ENCODE results near the gene LRRC28.
"Not testable (repeated sequence)": the region's sequence is repeated elsewhere in the genome, so short reads cannot be mapped to it uniquely, and the experiment has no call there.

Gene LRRC28

DNA sequence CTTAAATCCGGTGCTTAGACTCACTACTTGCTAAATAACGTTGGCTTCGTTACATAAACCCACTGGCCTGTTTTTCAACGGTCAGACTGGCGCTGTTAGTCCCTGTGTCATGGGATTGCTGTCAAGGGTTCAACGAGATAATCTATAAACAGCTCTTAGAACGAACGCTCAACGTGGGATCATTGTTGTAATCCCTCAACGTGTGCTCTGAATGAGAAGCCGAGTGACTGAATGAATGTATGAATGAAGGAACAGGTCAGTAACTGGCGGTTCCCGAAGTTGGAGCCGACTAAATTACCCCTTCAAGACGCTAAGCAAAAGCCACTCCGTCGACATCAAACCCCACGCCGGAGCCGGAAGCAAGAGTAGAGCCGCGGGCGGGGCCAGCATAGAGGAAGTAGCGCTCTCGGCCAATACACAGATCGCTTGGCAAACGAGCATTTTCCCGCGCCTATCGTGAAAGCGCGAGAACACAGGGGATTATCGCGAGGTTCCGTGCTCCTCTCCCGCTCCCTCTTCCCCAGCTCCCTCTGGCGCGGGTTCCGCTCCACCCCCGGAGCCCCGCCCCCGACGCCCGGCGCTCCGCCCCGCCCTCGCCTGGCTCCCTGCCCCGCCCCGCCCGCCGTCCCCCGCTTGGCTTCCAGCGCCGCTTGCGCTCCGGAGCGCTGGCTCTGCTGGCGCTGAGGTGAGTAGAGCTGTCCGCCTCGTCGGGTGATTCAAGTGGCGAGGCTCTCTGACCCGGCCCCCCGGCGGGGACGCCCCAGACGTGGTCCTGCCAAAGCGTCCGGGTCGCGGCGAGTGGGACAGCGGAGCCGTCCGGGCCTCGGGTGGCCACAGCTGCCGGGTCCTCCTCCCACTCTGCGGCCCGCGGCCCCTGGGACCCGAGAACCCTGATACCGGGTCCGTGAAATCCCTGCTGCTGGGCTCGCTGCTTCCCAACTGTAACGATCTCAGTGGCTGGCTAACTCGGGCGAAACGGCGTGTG lies at the start of gene LRRC28:
TSS of gene LRRC28 (plus strand) at position 625 of the 985 bp plus-strand sequence. CDS start 4,477 bp downstream, outside the sequence.
- DNase-seq, result peak; percentile 99

DNA sequence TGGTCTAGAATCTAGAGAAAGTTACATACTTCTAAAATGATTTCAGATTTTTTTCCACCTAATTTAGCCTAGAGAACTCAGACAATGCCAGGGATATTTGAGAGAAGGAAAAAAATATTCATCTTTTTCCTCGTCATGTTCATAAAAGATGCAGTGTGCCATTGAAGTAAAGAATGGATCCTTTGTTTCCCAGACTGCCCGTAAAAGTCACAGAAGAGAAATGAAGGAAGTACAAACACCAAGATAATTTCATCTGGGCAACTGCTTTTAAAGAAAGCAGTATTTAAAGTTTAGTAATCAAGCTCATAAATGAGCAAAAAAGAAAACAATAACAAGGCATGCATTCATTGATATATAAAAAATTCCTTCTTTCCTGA lies 49.1 kb upstream of the LRRC28 start:
- no peak for DNase-seq

DNA sequence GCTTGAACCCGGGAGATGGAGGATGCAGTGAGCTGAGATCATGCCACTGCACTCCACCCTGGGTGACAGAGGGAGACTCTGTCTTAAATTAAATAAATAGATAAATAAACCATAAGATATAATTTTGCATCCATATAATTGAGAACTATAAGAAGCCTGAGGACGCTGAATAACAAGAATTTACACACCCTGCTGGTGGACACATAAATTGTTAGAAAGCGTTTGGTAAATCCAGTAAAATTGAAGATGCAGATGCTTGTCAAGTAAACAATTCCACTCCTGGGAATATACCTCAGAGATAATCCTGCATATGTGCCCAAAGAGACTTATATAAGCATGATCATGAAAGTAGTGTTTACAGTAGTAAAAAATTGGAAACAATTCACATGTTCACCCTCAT lies 43.6 kb upstream of the LRRC28 start:
- DNase-seq, result no peak

DNA sequence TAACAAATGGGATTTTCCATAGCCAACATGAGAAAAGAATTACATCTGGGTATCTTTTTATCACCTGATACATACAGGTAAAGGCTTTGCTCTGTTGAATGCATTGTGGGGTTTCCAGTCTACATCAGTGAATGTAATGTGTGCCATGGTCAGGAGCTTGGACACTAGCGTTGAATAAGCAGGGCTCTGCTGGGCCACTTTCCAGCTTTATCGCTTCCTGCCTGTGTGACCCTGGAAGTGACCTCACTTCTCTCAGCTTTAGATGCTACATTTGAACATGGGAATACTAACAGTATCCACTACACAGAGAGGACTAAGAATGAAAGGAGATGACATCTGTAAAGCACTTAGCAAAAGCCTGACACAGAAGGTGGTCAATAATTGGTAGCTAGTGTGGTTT lies 42.0 kb upstream of the LRRC28 start:
- no peak for DNase-seq

DNA sequence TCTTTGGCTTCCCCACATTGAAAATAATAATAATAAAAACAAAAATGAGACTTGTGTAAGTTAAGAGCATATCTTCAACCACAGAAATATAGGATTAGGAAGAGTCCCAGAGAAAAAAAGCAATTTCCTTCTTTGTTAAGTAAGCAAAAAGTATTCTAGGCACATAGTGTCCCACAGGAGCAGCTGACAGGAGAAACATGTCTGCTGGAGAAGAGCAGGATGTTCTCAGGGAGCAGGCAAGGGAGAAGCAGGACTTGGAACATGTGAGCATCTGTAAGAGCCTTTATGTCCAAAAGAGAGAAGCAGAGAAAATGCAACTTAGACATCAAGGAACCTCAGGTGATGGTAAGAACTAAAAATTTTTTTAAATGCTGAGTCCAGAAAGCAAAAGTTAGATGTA lies 40.9 kb upstream of the LRRC28 start:
- no peak for DNase-seq

DNA sequence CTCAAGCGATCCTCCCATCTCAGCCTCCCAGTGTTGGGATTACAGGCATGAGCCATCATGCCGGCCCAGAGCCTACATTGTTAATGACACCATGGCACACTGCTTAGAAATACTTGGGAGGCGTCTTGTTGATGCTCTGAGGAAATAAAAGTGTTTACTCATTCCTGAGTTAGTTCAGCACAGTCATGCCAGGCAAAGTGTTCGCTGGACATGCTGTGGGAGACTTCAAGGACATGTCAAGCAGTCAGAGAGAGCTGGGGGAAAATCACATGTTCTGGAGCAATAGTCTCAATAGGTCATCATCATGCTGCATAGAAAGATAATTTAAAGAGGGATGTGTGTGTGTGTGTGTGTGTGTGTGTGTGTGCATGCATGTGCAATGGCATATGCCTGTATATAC lies 39.4 kb upstream of the LRRC28 start:
- no peak for DNase-seq

DNA sequence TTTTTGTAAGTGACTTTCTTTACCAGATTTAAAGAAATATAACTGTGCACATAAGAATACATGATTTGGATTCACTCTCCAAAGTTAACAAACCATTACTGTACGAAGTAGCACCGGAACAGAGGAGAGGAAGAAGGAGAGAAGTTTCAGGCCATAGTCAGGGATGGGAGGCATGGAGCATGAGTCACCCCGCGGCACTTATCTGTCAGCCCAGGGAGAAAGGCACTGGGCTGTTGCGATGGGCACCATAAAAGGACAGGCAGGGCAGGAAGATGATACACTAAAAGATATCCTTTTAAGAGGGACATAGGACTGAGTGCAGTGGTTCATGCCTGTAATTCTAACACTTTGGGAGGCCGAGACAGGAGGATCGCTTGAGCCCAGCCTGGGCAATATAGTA lies 38.9 kb upstream of the LRRC28 start:
- no peak for DNase-seq

DNA sequence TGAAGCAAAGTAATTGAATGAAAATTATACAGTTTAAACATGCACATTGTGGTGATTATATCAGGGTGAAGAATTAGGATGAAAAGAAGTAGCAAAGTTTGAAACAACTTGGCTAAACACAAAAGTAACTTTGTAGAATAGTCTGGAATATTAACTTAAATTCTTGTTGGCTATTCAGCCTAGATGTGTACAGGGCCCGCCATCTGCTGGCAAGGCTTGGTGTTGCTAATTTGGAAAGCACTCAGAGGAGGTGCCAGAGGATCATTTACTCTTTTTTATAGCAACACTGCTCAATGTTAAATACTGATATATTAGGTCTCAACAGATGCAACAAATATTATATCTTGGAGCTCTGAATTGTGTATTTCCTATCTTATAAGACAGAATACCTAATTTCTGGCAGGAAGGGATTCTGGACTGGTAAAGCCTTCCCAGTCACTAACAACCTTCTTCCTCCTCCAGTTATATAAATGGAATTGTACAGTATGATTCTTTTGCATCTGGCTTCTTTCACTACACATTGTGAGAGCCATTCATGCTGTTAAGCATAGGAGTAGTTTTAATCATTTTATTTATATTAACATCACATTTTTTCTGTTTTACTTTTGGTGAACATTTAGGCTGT lies 38.0 kb upstream of the LRRC28 start:
- peak; percentile 64 for DNase-seq

DNA sequence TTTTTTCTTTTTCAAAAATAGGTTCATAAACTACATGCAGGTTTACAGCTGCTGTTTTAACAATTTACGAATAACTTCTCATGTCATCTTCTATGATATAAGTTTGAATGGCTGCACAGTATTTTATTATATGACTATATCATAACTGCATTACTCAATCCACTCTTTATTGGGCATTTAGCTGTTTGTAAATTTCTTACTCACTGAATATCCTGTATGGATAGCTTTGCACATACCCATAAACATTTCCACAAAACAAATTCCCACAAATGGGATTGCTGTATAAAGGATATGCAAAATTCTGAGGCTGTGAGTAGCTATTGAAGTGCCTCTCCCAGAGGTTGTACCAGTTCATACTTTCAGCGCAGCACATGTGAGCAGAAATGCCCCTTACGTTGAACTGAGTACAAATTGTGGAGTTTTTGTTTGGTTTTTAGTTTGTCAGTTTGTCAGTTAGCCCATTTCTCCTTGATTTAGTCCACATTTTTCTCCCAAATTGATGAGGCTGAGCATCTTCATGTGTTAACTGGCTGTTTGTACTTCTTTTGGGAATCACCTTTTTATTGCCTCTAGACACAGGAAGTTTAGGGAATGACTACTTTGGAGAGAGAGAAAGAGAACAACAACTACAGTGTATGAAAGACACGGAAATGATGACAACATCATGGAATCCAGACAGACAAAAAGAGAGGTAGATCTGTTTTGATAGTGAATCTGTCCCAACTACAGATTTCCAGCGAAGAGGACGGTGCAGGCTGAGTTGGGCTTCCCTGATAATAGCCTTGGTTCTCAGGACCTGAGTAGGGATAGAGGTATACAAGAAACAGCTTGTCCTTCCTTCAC lies 26.7 kb upstream of the LRRC28 start:
- DNase-seq, result no peak

DNA sequence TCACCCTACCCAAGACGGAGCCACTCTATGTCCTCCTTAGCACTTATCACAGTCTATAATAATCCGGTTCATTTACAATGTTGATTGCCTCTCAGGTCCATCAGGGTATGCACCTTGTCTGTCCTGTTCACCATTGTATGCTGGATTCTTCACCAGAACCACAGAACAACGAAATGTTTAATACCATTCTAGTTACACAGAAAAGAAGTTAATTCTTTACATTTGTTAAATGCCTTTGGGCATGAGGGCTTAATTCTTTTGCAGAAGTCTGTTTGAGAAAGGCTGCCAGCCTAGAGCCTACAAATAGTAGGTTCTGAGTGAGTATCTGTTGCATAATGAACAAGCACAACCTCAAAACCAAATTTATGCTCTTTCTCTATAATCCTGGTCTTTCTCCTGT lies 24.5 kb upstream of the LRRC28 start:
- no peak for DNase-seq

DNA sequence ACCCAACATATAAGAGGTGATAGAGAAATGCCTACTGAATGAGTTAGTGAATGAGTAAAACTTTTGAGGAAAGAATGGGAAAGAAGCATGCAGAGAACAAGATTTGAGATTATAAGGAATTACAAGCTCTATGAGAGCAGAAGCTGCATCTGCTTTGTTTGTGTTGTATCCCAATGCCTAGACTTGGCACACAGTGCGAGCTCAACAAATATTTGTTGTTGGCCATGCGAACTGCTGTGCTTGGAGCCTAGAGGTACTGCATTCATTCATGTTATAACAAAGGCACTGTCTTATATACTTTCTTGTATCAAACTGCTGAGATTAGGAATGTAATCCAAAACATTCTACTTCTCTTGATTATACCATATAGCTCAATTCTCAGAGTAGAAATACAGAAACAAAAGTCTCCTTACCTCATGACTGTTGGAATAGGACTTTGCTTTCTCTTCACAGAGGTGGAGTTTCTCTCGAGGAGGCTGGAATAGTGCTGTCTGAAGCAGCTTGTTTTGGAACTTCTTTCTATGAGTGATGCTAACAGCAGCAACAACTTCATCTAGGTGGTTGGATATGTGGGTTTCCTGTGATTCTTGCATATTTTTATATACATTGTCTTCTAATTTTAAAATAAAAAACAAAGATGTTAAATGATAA lies 23.0 kb upstream of the LRRC28 start:
- no peak for DNase-seq

DNA sequence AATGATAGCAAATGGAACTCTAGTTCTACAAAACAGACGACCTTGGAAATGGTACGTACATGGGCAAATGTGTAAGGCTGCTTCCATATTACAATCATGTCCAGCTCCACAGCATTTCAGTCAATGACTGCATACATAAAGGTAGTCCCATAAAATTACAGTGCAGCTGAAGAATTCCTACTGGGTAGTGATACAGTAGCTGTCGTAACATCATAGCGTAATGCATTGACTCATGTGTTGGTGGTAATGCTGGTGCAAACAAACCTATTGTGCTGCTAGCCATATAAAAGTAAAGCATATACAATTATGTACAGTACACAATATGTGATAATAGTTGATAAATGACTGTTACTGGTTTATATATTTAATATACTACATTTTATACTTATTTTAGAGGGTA lies 20.4 kb upstream of the LRRC28 start:
- DNase-seq, result no peak

DNA sequence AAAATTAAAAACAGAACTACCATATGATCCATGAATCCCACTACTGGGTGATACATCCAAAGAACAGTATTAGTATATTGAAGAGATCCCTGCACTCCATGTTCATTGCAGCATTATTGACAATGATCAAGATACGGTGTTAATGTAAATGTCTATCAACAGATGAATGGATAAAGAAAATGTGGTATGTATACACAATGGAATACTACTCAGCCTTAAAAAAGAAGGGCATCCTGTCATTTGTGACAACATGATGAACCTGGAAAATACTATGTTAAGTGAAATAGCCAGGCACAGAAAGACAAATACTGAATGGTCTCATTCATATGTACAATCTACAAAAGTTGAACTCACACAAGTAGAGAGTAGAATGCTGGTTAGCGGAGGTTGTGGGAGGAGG lies 18.5 kb upstream of the LRRC28 start:
- no peak for DNase-seq

DNA sequence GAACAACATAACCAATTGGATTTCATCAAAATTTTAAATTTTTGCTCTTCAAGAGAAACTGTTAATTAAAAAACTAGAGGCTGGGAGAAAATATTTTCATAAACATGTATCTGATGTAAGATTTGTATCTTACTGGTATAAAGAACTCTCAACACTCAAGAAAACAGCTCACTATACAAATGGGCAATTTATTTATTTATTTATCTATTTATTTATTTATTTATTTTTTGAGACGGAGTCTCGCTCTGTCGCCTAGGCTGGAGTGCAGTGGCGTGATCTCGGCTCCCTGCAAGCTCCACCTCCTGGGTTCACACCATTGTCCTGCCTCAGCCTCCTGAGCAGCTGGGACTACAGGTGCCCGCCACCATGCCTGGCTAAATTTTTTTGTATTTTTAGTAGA lies 17.1 kb upstream of the LRRC28 start:
- not testable (repeated sequence) for DNase-seq

DNA sequence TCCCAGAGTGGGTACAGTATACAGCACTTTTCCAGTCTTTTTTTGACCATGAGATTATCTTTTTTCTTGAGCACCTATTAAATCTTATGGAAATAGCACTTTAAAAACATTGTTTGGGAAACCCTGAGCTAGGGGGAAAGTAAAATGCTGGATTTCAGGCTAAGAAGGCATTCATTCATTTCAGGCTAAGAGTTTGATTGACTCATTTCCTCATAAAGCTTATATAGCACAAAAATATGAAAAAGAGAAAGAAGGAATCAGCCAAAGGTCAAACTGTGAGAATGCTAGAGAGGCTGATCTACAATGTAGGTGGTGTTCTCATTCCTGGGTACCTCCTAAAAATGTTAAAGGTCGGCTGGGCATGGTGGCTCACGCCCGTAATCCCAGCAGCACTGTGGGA lies 12.4 kb upstream of the LRRC28 start:
- no peak for DNase-seq

DNA sequence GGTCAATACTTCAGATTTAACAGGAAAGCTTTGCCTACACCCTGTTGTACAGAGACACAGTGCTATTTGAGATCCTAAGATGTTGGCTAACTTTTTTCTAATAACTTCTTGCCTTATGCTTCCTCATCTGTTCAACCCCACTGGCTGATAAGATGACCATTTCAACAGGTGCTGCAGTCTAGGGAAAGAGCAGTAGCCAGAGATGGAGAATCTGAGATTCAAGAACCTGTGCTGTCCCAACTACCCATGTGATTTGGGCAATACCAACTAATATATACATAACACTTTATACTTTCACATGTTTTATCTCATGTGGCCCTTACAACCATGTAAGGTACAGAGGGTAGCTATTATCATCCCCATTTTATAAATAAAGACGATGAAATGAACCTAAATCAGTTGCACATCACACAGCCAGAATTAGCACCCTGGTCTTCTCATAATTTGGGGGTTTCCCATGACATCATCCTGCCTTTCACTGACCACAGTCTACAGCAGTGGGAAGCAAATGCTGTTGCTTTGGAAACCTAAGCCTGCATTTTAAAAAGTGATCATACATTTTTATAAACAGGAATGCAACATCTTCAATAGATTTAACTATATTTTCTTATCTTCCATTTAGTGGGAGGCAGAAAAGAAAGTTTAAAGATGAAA lies 11.6 kb upstream of the LRRC28 start:
- DNase-seq, result no peak

DNA sequence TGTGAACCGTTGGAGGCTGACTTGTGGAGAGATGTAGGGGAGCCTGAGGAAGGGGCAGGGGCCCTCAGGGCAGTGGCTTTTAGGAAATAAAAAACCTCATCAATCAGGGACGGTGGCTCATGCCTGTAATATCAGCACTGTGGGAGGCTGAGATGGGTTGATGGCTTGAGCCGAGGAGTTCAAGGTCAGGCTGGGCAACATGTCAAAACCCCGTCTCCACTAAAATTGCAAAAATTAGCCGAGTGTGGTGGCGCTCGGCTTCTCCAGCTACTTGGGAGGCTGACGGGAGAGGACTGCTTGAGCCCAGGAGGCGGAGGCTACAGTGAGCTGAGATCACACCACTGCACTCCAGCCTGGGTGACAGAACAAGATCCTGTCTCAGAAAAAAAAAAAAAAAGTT lies 9.5 kb upstream of the LRRC28 start:
- no peak for DNase-seq

DNA sequence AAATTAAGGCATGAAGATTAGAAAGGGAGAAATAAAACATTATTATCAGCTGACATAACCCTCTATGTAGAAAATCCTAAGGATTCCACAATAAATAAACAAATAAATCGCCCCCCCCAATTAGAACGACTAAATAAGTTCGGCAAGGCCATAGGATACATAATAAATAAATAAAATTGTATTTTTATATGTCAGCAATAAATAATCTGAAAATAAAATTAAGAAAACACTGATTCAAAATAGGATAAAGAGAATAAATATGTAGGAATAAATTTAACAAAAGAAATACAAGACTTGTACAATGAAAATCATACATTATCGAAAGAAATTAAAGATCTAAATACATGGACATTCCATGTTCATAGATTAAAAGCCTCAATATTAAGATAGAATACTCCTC lies 7.0 kb upstream of the LRRC28 start:
- no peak for DNase-seq

DNA sequence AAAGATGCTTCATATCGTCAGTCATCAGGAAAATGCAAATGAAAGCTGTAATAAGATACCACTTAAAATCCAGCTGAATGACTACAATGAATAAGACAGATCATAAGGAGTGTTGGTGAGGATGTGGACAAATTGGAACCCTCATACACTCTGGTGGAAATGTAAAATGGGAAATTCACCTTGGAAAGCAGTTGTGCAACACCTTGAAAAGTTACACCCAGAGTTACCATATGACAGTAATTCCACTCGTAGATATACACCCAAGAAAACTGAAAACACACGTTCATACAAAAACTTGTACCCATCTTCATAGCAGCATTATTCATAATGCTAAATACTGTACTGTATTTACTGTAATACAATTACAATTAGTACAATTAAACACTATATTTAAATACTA lies 4.2 kb upstream of the LRRC28 start:
- no peak for DNase-seq

DNA sequence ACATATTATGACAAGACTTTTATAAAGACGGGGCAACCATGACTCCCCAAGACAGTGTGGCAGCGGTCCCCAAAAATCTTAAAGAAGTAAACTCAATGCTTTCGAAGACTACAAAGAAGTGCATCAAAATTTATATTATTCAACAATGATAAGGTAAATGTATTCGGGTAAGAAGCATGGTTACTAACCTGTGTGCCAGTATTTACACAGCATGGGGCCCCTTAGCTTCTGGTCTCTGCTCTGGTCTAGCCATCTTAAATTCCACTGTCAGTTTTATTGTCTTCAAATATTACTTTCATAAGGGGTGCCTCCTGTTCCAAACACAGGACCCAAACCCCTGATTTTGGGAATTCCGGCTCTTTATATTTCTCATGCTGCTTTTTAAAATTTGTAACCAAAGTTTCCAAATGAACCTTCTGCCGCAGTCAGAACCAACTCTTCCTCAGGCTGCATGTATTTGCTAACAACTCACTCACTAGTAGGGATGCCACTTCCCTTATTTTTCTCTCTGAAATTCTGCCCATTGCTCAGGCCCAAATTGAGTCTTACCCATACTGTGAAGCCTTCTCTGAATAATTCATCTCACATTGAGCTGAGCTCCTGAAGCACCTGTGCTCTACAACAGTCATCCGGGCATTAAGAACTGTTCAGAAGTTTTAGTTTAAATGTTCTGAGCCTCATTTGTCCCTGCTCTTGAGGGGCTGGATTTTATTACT lies 3.1 kb upstream of the LRRC28 start:
- DNase-seq, result no peak

DNA sequence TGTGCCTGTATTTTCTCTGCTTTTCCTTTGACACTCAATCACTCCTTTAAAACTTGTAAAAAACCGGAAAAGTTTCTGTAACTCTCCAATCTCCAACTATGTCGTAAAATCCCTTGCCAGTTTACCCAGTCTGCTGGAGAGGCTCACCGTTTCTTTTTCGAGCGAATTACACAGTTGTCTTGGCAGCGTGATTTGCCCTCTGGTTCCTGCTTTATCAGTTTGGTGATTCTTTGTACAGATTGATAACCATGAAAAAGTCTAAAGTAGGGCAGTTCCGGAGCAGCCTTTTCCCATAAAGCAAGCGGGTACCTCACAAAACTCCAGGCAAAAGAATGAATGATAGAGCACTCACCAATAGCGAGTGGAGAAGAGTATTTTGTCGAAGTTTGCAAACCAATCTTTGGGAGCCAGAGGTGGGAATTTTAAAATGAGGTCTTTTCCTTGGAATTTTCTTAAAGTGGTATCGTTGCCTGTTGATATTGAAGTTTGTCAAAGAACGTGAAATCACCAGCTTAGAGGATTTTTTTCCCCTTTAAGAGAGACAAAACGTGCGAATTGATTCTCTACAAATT lies 1.9 kb upstream of the LRRC28 start, which contains the start of gene TTC23:
TSS of gene TTC23 (minus strand) at position 312 of the 572 bp plus-strand sequence. CDS start 20,869 bp downstream, outside the sequence.
- DNase-seq, result peak; percentile 41
